Immature natural killer cell (primary cell): Measurements from ENCODE around the gene EPB41L1. TPM values are rescaled to one million over a fixed set of nuclear protein-coding genes. Genes with fewer than 3 reads are reported as not detected.

Experiments used
- DNase-seq, 3 donors: peaks; one replicate each; pipeline ENCODE4 v3.0.0; 2022; ENCODE audit warnings: mixed read lengths in 1 of 3
- H3K27ac Mint-ChIP-seq, 6 donors: one replicate each; pipeline ENCODE4 v1.8.0; 2020; ENCODE audit warnings: mixed read lengths in 6 of 6, mild to moderate bottlenecking in 5 of 6, inconsistent platforms in 4 of 6, moderate library complexity in 3 of 6
- H3K27me3 Mint-ChIP-seq, 3 donors: one replicate each; pipeline ENCODE4 v1.8.0; 2020 to 2021; ENCODE audit warnings: low read depth in 3 of 3, mild to moderate bottlenecking in 3 of 3, mixed read lengths in 3 of 3, moderate library complexity in 3 of 3, inconsistent platforms in 1 of 3
- H3K36me3 Mint-ChIP-seq, 3 donors: one replicate each; pipeline ENCODE4 v1.8.0; 2020; ENCODE audit warnings: mixed read lengths in 3 of 3, inconsistent platforms in 2 of 3, mild to moderate bottlenecking in 2 of 3
- H3K4me1 Mint-ChIP-seq, 2 donors: one replicate each; pipeline ENCODE4 v1.8.0; 2020; ENCODE audit warnings: inconsistent platforms in 2 of 2, mild to moderate bottlenecking in 2 of 2, mixed read lengths in 2 of 2, moderate library complexity in 1 of 2
- H3K4me3 Mint-ChIP-seq, 5 donors: one replicate each; pipeline ENCODE4 v1.8.0; 2020; ENCODE audit warnings: mild to moderate bottlenecking in 5 of 5, mixed read lengths in 5 of 5, inconsistent platforms in 3 of 5, moderate library complexity in 3 of 5
- H3K9me3 Mint-ChIP-seq, 6 donors: one replicate each; pipeline ENCODE4 v1.8.0; 2020; ENCODE audit warnings: mild to moderate bottlenecking in 6 of 6, mixed read lengths in 6 of 6, inconsistent platforms in 4 of 6, moderate library complexity in 3 of 6
- polyA plus RNA-seq, 3 donors: library from polyadenylated mRNA; unstranded; fragments of 300-500 nt; fragmentation: Illumina TruSeq; gene quantifications; one replicate each; pipeline ENCODE4 v1.2.3, GENCODE V29; 2021

The EPB41L1 gene
- polyA plus RNA-seq, 3 donors from 2014 or later = not detected

DNA sequence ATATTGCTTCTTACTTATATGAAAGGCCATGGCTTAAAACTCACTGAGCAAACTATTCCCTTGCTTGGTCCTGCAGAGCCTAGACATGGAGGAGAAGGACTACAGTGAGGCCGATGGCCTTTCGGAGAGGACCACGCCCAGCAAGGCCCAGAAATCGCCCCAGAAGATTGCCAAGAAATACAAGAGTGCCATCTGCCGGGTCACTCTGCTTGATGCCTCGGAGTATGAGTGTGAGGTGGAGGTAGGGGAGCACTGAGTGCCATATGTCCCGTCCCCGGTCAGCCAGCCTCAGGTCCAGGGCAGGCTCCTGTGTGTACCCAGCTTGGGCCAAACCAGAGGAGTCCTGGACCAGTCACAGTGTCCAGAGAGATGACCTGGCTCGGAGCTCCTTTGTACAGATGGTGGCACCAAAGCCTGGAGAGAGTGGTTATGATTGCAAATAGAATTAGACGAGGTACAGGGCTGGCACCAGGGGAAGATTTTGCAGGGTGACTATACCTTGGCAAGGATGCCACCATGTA is 21.0 kb downstream of the EPB41L1 start:
- H3K4me3 Mint-ChIP-seq = no peak overlapping the region
- DNase-seq = no peak
- peaks cover 1 to 4% (median 3%) of the 10 kb centered on the region in 3 donors for H3K27me3 Mint-ChIP-seq
- no peaks in the 10 kb centered on the region for H3K36me3 Mint-ChIP-seq
- peaks cover 4 to 10% of the 10 kb centered on the region in 2 donors for H3K4me1 Mint-ChIP-seq
- no peak overlapping the region for H3K27ac Mint-ChIP-seq
- H3K9me3 Mint-ChIP-seq = no peaks in the 10 kb centered on the region

DNA sequence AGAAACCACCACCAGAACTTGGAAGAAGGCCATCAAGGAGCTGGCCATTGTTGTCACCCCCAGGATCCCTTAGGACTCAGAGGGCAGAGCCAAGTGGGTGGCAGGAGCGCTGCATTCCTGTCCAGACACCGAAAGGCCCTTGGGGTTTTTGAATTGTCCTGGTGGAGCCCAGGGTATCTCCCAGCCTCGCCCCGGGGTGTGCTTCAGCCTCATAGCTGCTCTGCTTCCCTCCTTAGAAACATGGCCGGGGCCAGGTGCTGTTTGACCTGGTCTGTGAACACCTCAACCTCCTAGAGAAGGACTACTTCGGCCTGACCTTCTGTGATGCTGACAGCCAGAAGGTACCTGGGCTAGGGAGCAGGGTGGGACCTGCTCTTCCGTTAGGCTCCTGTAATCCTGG is 23.2 kb downstream of the EPB41L1 start:
- Mint-ChIP-seq H3K4me1 (peaks cover 4 to 10% of the 10 kb centered on the region in 2 donors), H3K4me3 (no peak overlapping the region), H3K27me3 (peaks cover 0 to 2% (median 0%) of the 10 kb centered on the region in 3 donors), H3K9me3 (no peaks in the 10 kb centered on the region), H3K27ac (no peak overlapping the region), H3K36me3 (no peaks in the 10 kb centered on the region)
- DNase-seq = no peak

- Mint-ChIP-seq H3K9me3 (no peaks in the 10 kb centered on the region), H3K4me1 (no peaks in the 10 kb centered on the region), H3K27me3 (no peaks in the 10 kb centered on the region)
These were observed 24.8 kb downstream of the EPB41L1 start for GRCh38 chr20:36179170-36179945.

DNA sequence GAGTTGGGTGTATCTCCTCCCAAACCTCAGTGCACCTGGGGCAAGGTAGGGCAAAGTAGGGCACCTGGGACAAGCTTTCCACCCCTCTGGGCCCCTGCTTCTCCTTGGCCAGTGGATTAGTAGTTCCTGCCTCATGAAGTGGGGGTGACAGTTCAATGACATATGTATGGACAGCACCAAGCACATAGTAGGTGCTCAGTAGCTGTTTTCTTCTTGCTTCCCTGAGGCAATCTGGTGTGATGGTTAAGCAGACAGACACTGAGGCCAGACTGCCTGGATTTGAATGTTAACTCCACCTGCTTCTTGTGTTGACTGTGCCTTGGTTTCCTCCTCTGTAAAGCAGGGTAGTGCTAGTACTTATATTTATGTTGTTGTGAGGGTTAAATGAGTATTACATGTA is 25.8 kb downstream of the EPB41L1 start:
- H3K36me3 Mint-ChIP-seq = no peaks in the 10 kb centered on the region
- DNase-seq = no peak
- H3K4me3 Mint-ChIP-seq = no peak overlapping the region
- H3K27me3 Mint-ChIP-seq = no peaks in the 10 kb centered on the region
- H3K4me1 Mint-ChIP-seq = no peaks in the 10 kb centered on the region
- H3K27ac Mint-ChIP-seq = no peak overlapping the region
- no peaks in the 10 kb centered on the region for H3K9me3 Mint-ChIP-seq

More at GRCh38 chr20:36179170-36179945, 24.8 kb downstream of the EPB41L1 start:
- Mint-ChIP-seq H3K27ac (no peak overlapping the region), H3K36me3 (no peaks in the 10 kb centered on the region), H3K4me3 (no peak overlapping the region)
- no peak for DNase-seq

DNA sequence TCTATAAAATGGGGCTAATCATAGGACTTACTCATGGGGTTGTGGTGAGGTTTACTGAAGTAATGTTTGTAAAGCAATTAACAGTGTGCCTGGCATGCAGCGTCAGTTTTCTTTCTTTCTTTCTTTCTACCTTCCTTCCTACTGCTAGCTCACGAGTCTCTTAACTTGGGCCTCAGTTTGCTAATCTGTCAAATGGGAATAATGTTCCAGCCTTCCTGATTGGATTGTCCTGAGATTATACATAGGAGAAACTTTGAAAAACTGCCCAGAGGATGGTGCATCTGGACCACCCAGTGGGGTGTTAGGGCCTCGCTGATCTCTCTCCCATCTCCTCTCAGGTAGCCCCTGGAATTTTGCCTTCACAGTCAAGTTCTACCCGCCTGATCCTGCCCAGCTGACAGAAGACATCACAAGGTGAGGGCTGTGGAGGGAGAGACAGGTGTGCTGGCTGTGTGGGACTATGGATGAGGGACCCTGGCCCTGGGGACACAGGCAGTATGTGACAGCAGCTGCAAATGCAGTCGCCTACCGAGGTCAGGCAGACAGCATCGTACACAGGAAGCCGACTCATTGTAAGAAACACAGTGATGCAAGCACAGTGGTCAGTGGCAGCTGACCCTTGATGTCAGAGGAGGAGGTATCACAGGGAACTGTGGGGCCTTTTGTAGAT is 27.5 kb downstream of the EPB41L1 start:
- no peak for DNase-seq
- no peaks in the 10 kb centered on the region for H3K9me3 Mint-ChIP-seq
- H3K27ac Mint-ChIP-seq = no peak overlapping the region
- H3K4me3 Mint-ChIP-seq = no peak overlapping the region
- H3K36me3 Mint-ChIP-seq = no peaks in the 10 kb centered on the region
- H3K4me1 Mint-ChIP-seq = no peaks in the 10 kb centered on the region
- H3K27me3 Mint-ChIP-seq = no peaks in the 10 kb centered on the region

GRCh38 chr20:36182604-36183154 is 28.1 kb downstream of the EPB41L1 start:
- Mint-ChIP-seq H3K4me3 (no peak overlapping the region), H3K27ac (no peak overlapping the region), H3K36me3 (no peaks in the 10 kb centered on the region), H3K27me3 (no peaks in the 10 kb centered on the region), H3K9me3 (no peaks in the 10 kb centered on the region), H3K4me1 (no peaks in the 10 kb centered on the region)
- DNase-seq = no peak

DNA sequence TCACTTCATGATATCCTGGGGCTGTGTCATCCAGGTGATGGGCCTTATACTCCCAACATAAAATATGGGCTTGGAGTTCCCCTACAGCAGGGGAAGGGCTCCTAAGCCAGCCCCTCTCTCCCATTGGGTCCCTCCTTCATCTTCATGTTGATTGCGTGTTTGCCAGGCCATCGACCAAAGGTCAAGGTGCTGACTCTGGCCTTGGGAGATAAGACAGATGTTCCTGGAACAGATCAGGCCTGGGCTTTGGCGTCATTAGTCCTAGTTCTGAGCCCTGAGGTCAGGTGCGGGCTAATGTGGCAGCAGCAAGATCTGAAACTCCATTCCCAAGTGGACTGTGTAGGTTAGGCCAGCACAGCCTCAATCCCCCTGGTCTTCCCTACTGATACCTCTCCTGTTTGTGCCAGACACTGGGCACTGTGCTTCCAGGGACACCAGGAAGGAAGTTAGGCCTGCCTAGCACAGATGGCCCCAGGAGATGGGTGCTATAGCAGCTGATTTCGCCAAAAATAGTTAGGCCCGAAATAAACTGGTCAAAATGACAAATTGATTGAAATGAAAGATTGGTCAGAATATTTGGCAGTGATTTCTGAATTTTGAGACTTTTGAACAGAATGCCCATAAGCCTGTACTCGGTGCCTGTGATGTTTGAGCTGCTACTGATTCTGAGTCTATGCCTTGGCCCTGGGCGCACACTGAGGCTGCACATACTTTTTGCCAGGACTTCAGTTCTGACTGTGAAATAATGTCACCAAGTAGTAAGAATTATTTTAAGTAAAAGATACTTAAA is 28.8 kb downstream of the EPB41L1 start:
- Mint-ChIP-seq H3K36me3 (no peaks in the 10 kb centered on the region), H3K9me3 (no peaks in the 10 kb centered on the region), H3K27ac (no peak overlapping the region), H3K4me3 (no peak overlapping the region), H3K4me1 (no peaks in the 10 kb centered on the region), H3K27me3 (no peaks in the 10 kb centered on the region)
- DNase-seq = no peak

DNA sequence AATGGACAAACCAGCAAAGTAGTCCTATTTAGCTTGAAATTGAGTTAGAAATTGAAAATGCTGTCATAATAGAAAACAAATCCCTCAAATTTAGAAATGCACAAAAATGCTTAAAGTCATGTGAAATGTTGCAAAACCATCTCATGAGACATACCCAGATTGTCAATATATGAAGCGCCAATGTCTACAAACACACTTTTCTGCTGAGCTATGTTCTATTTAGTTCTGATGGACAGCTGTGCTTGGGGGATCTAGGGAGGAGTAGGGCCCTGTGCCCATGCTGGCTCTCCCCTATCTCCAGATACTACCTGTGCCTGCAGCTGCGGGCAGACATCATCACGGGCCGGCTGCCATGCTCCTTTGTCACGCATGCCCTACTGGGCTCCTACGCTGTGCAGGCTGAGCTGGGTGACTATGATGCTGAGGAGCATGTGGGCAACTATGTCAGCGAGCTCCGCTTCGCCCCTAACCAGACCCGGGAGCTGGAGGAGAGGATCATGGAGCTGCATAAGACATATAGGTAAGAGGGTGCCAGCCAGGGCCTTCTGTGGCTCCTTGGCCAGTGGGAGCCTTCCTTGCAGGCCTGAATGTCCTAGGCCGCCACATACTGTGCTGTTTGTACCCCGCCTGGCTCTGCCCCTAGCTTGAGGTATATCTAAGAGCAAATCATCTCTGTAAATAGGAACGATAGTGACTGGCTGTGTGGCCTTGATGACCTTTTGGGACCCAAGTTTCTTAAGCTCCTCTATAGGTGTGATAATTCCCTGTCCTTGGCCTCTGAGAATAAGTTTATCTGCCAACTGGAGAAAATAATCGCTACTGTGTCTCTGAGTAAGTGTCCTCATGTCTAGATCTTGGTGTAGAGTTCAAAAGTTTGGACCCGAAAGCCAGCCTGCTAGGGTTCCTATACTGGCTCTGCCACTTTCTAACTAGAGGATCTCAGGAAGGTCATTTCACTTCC is 30.6 kb downstream of the EPB41L1 start:
- H3K27ac Mint-ChIP-seq = no peak overlapping the region

GRCh38 chr20:36193977-36194712 is 39.6 kb downstream of the EPB41L1 start:
- H3K36me3 Mint-ChIP-seq = no peaks in the 10 kb centered on the region
- H3K27me3 Mint-ChIP-seq = peaks cover 4 to 9% (median 8%) of the 10 kb centered on the region in 3 donors
- H3K27ac Mint-ChIP-seq = no peak overlapping the region
- no peak for DNase-seq
- H3K9me3 Mint-ChIP-seq = no peaks in the 10 kb centered on the region
- no peak overlapping the region for H3K4me3 Mint-ChIP-seq
- no peaks in the 10 kb centered on the region for H3K4me1 Mint-ChIP-seq

More for the DNA sequence above, 30.6 kb downstream of the EPB41L1 start:
- Mint-ChIP-seq H3K4me3 (no peak overlapping the region), H3K9me3 (no peaks in the 10 kb centered on the region), H3K36me3 (no peaks in the 10 kb centered on the region), H3K4me1 (no peaks in the 10 kb centered on the region), H3K27me3 (peaks cover 0 to 5% (median 4%) of the 10 kb centered on the region in 3 donors)
- DNase-seq = no peak

- H3K27me3 Mint-ChIP-seq = peaks cover 0 to 13% (median 4%) of the 10 kb centered on the region in 3 donors
- no peak for DNase-seq
- H3K36me3 Mint-ChIP-seq = no peaks in the 10 kb centered on the region
These were observed 42.1 kb downstream of the EPB41L1 start for GRCh38 chr20:36196676-36197075.

GRCh38 chr20:36197271-36197670 is 42.7 kb downstream of the EPB41L1 start:
- Mint-ChIP-seq H3K27me3 (peaks cover 0 to 13% (median 4%) of the 10 kb centered on the region in 3 donors), H3K9me3 (no peaks in the 10 kb centered on the region), H3K27ac (no peak overlapping the region), H3K4me3 (no peak overlapping the region), H3K4me1 (no peaks in the 10 kb centered on the region), H3K36me3 (no peaks in the 10 kb centered on the region)
- DNase-seq = no peak

More at GRCh38 chr20:36196676-36197075, 42.1 kb downstream of the EPB41L1 start:
- Mint-ChIP-seq H3K27ac (no peak overlapping the region), H3K4me3 (no peak overlapping the region), H3K9me3 (no peaks in the 10 kb centered on the region), H3K4me1 (no peaks in the 10 kb centered on the region)
